LNCAP (cell line): Measurements from ENCODE around the gene MTA2.

Experiments
- TF ChIP-seq, protein P1 (sequence below): fragments of 450-650 bp; IDR thresholded peaks from 2 replicates; pipeline ENCODE4 v1.5.1; 2017; ENCODE audit warnings: mild to moderate bottlenecking

The MTA2 gene

DNA sequence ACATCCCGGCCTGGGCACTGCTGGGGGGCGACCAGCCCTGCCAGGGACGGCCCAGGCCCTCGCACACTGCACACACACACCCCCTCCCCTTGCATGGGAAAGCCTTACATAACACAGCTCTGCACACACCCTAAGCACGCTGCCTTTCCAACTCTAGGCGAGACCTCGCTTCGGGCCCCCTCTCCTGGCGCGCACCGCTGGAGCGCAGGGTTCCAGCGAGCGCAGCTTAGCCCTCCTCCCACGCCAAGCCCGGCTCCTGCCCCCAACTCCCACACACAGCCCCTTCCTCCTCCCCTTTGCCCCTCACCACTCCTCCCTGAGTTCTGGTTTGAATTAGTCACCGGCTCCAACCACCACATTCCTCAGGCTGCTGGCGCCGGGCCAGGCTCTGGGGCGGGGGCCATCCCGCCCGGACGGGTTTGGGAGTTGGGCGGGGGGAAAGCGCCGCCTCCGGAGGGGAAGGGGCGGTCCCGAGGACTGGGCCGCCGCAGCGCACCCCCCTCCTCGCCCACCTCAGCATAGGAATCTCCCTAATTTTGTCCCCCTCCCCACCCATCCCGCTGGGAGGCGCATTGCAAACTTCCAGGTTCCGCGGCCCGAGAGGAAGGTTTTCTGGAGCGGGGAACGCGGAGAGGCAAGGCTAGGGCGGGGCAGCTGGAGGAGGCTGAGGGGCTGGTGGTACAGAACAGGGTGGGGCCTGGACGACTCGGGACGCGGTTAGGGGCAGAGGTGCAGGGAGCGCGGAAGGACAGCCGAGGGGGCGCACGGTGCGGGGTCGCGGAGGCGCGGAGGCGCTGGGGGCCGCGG, 56.0 kb downstream of the MTA2 start:
- TF ChIP-seq, protein P1, sequence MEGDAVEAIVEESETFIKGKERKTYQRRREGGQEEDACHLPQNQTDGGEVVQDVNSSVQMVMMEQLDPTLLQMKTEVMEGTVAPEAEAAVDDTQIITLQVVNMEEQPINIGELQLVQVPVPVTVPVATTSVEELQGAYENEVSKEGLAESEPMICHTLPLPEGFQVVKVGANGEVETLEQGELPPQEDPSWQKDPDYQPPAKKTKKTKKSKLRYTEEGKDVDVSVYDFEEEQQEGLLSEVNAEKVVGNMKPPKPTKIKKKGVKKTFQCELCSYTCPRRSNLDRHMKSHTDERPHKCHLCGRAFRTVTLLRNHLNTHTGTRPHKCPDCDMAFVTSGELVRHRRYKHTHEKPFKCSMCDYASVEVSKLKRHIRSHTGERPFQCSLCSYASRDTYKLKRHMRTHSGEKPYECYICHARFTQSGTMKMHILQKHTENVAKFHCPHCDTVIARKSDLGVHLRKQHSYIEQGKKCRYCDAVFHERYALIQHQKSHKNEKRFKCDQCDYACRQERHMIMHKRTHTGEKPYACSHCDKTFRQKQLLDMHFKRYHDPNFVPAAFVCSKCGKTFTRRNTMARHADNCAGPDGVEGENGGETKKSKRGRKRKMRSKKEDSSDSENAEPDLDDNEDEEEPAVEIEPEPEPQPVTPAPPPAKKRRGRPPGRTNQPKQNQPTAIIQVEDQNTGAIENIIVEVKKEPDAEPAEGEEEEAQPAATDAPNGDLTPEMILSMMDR: no peak

DNA sequence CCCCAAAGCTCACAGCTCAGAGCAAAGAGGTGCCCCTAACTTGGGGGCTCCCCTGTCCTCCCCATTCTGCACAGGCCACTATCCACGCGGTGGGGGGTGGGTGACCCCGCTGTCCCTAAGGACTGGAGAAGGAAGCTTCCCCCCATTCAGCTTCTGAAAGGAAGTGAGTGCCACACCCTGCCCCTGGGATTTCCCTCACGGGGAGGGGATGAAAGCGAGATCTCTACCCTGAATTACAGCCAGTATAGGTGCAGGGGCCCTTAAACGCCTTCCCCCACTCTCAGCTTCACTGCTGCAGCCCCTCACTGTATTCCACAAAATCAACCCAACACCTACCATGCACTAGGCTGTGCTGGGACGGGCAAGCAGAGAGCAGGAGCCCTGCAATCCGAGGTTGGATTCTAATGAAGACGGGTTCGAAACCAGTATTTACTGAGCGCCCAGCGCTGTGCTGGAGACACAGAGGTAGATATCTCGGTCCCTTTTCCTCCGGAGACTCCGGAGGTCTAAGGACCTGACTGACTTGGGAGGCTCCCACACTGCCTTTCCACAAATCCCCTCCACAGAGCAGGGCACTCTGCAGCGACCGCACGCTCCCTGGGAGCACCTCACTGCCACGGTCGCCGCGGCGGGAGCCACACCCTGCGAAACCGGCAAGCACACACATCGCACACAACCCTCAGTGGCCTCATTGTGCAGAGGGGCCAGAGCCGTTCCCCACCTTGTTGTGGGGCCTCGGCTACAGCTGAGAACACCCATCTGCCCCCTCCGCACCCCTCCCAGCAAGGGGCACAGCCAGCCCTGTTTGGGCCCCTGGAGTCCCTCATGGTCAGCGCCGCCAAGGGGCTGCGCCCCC, 56.9 kb downstream of the MTA2 start:
- TF ChIP-seq, protein P1: no peak

DNA sequence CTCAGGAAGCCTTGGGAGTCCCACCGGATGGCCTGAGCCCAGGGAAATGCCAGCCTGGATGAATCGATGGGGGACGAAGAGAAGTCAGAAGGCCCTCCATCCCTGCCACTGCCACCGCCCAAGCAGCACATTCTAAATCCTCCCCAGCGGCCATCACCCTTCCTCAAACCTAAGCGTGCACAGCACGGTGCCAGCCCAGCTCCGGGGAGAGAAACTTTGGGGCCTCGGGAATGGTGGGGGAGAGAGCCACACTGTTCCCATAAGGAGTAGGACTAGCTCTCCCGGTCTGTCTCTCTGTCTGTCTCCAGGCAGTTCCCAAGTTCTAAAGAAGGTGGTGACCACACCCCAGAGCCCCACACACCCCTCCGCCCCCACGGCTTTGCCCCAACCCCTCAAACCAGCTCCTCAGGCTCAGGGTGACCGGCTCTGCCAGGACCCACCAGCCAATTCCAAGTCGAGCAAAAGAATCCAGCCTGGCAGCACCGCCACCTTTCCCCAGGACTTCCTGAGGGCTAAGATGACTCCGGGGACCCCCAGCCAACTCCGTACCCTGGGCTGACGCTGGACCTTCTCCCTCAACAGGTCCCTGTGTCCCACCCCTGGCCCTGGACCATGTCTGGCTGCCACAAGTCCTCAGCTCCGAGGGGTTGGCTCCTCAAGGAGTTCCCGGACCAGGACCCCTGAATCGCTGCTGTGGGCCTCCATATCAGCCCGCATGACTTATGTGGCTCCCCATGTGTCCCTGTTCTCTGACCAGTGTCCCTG, 57.8 kb downstream of the MTA2 start:
- TF ChIP-seq, protein P1: no peak
